Heart left ventricle (tissue), 16 donors: ENCODE results near the gene PLB1. TPM values are rescaled to one million over a fixed set of nuclear protein-coding genes. Genes with fewer than 3 reads are reported as not detected.

Source experiments
- ATAC-seq, 4 donors: fragments of 200-7000 bp; cut with Tn5 transposase; one replicate each; pipeline ENCODE4 v1.9.1; 2020 to 2022; ENCODE audit warnings: moderate library complexity in 4 of 4, mild to moderate bottlenecking in 3 of 4, moderate number of reproducible peaks in 1 of 4
- DNase-seq, 5 donors: peaks; one replicate each; pipeline ENCODE4 v3.0.0-alpha.2; 2020
- H3K27ac ChIP-seq, 12 donors: fragments of 200-600 bp; sonication (generic) in 4 of 12; one replicate each; pipeline versions ENCODE4 v1.5.0 to v1.8.0; 2016 to 2022; ENCODE audit warnings: mild to moderate bottlenecking in 2 of 12
- H3K27me3 ChIP-seq, 9 donors: fragments of 200-600 bp; sonication (generic) in 2 of 9; one replicate each; pipeline versions ENCODE4 v1.5.1 to v1.8.0; 2016 to 2022; ENCODE audit warnings: mild to moderate bottlenecking in 3 of 9
- H3K36me3 ChIP-seq, 9 donors: fragments of 200-600 bp; sonication (generic) in 2 of 9; one replicate each; pipeline versions ENCODE4 v1.5.0 to v1.8.0; 2018 to 2022; ENCODE audit warnings: mild to moderate bottlenecking in 2 of 9
- H3K4me1 ChIP-seq, 12 donors: fragments of 200-600 bp; sonication (generic) in 4 of 12; one replicate each; pipeline versions ENCODE4 v1.5.0 to v1.8.0; 2016 to 2022; ENCODE audit warnings: mild to moderate bottlenecking in 3 of 12
- H3K4me3 ChIP-seq, 12 donors: fragments of 200-600 bp; sonication (generic) in 4 of 12; one replicate each; pipeline versions ENCODE4 v1.5.0 to v1.8.0; 2017 to 2022; ENCODE audit warnings: mild to moderate bottlenecking in 9 of 12, moderate library complexity in 4 of 12
- H3K9me3 ChIP-seq, 12 donors: fragments of 200-600 bp; sonication (generic) in 4 of 12; one replicate each; pipeline versions ENCODE4 v1.5.0 to v1.8.0; 2016 to 2022; ENCODE audit warnings: mild to moderate bottlenecking in 1 of 12
- CTCF ChIP-seq, 12 donors: fragments of 200-600 bp; sonication (generic) in 4 of 12; IDR thresholded peaks; one replicate each; pipeline versions ENCODE4 v1.5.0 to v1.8.0; 2018 to 2022; ENCODE audit warnings: antibody characterized with exemption in 12 of 12, mild to moderate bottlenecking in 5 of 12
- POLR2A ChIP-seq, 2 donors: fragments of 450-650 bp; IDR thresholded peaks; one replicate each; pipeline ENCODE4 v1.6.1; 2017; ENCODE audit warnings: antibody characterized with exemption in 2 of 2, mild to moderate bottlenecking in 2 of 2, moderate library complexity in 2 of 2
- WGBS, 4 donors: extraction: QIAGEN DNeasy Blood & Tissue Kit in 2 of 4; methylation state at CpG; one replicate each; pipeline versions ENCODE4 v1.1.5 to v1.1.7; 2013 to 2018; 5-methylcytosine and 5-hydroxymethylcytosine counted together
- intact Hi-C, 10 donors: fragments of 100-400 bp; cut with DNase I; formaldehyde crosslinking; loops; one replicate each; pipeline versions ENCODE4 v1.11.1 to v1.14.2; 2022
- polyA plus RNA-seq, 2 donors: library from polyadenylated mRNA; stranded (reverse); fragments of 200-250 nt; gene quantifications; one replicate each; pipeline ENCODE4 v1.2.3, GENCODE V29; 2013
- total RNA-seq, 9 donors: library from RNA; depleted of rRNA in 2 of 9; stranded (reverse); fragments of >200 nt in 2 of 9; fragmentation: NEBNext Ultra II Directional in 3 of 9; extraction: Animal tissue kit (Norgen Biotek cat#: 25700) in 3 of 9; gene quantifications; one replicate each; pipeline versions ENCODE4 v1.1.0 to v1.2.4, GENCODE V29; 2016 to 2023
- donor health status: ischemic (EF 13 %, LVEDD 7.1; RV severe dilation, severe dysfunction).
- donor health status: healthy with polysubstance abuse.
- donor health status: DM: no; HTN: yes; CAD: no.
- donor health status: DM: no; HTN: no; CAD: no.
- donor health status: ischemic (EF 25% LVEDD 6.9; RV normal size, moderate dysfunction).
- donor health status: ischemic (EF 25% LVEDD 5.7; RV mildly dilated, moderate dysfunction).
- donor health status: healthy.
- donor health status: DM: yes; HTN: yes; CAD: no.
- donor health status: ischemic (EF 35%, LVEDD 5.7; RV mildly dilated, moderate dysfunction).
- donor health status: nonischemic (EF 11% LVEDD 7.7; RV severe dilation, severe dysfunction).
- donor health status: DM: yes; HTN: yes; CAD: no.
- donor health status: PGD.
- donor health status: ischemic (EF 29% LVEDD 5.4; RV normal size, mild dysfunction).
- donor health status: nonischemic (EF 23%, LVEDD 6.1; RV moderate dilation, normal function).

Gene PLB1
- total and polyA plus RNA-seq, 11 donors: 0.35 to 5.5 (median 1.3) TPM

DNA sequence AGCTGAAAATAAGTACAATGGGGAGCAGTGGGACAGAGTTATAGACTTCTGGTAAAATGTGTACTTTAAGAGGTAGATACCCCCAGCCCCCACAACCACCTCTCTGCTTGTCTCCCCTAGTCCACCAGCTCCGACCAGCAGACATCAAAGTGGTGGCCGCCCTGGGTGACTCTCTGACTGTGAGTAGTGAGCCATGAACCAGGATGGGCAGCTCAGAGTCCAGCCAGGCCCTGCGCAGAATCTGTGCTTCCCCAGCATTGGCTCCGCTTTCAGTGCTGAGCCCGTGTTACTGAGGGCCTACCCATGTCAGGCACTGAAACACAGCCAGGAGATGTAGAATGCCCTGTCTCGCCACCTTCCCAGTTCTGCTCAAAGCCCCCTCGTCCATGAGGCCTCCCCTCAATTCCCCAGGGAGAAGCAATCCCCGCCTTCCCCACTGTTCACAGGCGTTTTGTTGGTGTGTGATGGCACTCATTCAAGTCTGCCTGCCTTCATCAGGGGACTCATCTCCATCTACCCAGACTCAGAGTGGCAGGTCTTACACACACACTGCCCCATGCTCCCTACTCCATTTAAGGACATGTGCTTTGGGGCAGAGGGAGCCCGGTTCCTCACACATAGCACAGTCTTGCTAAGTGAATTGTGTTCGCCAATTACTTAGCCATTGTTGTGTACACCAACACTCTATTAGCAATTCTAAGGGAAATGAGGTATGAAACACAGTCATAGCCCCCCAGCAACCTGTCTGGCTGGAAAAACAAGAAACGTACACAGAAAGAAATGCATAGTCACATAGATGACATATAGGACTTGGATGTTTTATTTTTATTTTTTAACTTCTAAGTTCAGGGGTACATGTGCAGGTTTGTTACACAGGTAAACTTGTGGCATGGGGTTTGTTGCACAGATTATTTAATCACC lies 122.6 kb downstream of the PLB1 start:
- Histone ChIP-seq H3K9me3 (no peaks in the 10 kb centered on the region), H3K27me3 (no peaks in the 10 kb centered on the region), H3K36me3 (peaks cover 0 to 7% (median 0%) of the 10 kb centered on the region in 9 donors), H3K27ac (no peak overlapping the region), H3K4me1 (peaks cover 0 to 36% (median 21%) of the 10 kb centered on the region in 12 donors), H3K4me3 (no peak overlapping the region)
- intact Hi-C loops: no loop called here
- TF ChIP-seq CTCF (IDR thresholded peaks at IDR 0.05): no peak
- no peak for TF ChIP-seq POLR2A (IDR thresholded peaks at IDR 0.05)
- 89 to 93% (median 92%) methylated on average over 12 of the region's 12 CpGs for WGBS, 4 donors
- peak in 1 of 5 donors; percentile 6 for DNase-seq
- no peak for ATAC-seq

DNA sequence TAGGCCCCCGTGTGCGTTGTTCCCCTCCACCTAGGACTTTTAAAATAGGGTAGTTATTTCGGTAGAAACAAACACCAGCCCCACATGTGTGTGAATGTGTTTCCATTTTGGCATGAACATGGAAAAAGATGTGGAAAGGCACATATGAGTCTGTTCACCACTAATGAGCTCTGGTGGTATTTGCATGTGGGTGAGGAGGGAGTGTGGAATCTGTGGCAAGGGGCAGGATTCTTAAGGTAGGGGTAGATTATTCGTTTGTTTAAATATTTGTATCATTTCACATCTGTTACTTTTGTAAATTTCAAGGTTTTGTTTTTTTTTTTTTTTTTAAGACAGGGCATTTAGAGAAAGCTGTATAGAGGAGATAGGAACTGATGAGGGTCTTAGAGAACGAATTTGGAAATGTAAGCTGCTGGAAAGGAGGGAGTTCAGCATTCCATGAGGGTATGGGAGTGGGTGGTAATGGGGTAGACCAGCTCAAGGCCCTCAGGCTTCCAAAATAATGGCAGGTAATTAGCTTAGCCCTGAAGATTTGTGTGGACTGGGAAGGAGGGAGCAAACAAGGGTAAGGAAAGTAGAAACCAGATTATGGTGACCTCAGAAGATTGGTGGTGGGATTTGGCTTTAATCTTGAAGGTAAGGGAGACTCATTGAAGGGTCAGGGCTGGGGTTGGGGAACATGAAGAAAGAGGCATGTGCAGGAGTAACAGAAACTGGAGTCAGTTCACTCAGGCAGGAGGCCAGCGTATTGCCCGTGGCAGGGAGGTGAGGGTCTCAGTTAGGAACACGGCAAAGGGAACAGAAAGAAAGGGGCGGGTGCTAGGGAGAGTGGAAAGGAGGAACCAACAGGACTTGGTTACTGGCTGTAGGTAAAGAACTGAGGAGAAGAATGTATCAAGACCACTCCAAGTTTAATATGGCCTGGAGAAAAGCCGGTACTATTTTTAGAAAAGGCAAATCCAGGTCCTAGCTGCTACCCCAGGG lies 123.6 kb downstream of the PLB1 start:
- peak in 1 of 5 donors; percentile 22 for DNase-seq
- H3K36me3 ChIP-seq: peaks cover 0 to 7% (median 0%) of the 10 kb centered on the region in 9 donors
- no peaks in the 10 kb centered on the region for H3K27me3 ChIP-seq
- no peak for ATAC-seq
- intact Hi-C loops: loop anchor here in 7 of 10 donors (10.0 kb wide), 2 partner anchors 65 to 135 kb away; partner anchors contain the start of gene PPP1CB (in 6 of the 7)
- H3K4me3 ChIP-seq: no peak overlapping the region
- TF ChIP-seq POLR2A (IDR thresholded peaks at IDR 0.05): no peak
- no peak for TF ChIP-seq CTCF (IDR thresholded peaks at IDR 0.05)
- H3K9me3 ChIP-seq: no peaks in the 10 kb centered on the region
- peaks cover 0 to 40% (median 21%) of the 10 kb centered on the region in 12 donors for H3K4me1 ChIP-seq
- WGBS, 4 donors: 81 to 84% (median 83%) methylated on average over 10 of the region's 10 CpGs
- H3K27ac ChIP-seq: peak overlapping the region in 1 of 12 donors; percentile 85

- Histone ChIP-seq H3K27me3 (no peaks in the 10 kb centered on the region), H3K36me3 (no peaks in the 10 kb centered on the region), H3K4me1 (peaks cover 0 to 48% (median 29%) of the 10 kb centered on the region in 12 donors), H3K9me3 (no peaks in the 10 kb centered on the region), H3K27ac (peak overlapping the region in 8 of 12 donors; percentile 64 to 93 (median 78)), H3K4me3 (no peak overlapping the region)
- WGBS, 4 donors: 85 to 93% (median 89%) methylated on average over 4 to 5 of the region's 5 CpGs
- TF ChIP-seq POLR2A (IDR thresholded peaks at IDR 0.05) (no peak), CTCF (IDR thresholded peaks at IDR 0.05) (no peak)
- intact Hi-C loops: loop anchor here in 7 of 10 donors (10.0 kb wide), 2 partner anchors 64 to 134 kb away; partner anchors contain the start of gene PPP1CB (in 6 of the 7)
- peak in 2 of 5 donors; percentile 19 to 20 for DNase-seq
- no peak for ATAC-seq
Observed at GRCh38 chr2:28620291-28620793, 124.5 kb downstream of the PLB1 start.
